Bronchial epithelial cell (primary cell): ENCODE results near the gene TMEM44. TPM values are rescaled to one million over a fixed set of nuclear protein-coding genes. Genes with fewer than 3 reads are reported as not detected.

Experiments used
- DNase-seq: peaks from one replicate; pipeline ENCODE4 v3.0.0-alpha.2; 2010; ENCODE audit warnings: low read depth
- FAIRE-seq: peaks from 2 replicates; lab custom pipeline; 2011; peaks lifted over from hg19 to GRCh38; lab: Jason Lieb, UNC
- H3K27me3 ChIP-seq: 2 replicates; pipeline ENCODE4 v1.5.1; 2011; ENCODE audit warnings: low read length; ENCODE audit not compliant: control insufficient read depth, insufficient read depth
- H3K36me3 ChIP-seq: 2 replicates; pipeline ENCODE4 v1.5.1; 2011; ENCODE audit warnings: low read length; ENCODE audit not compliant: control insufficient read depth, insufficient read depth
- H3K4me3 ChIP-seq: 2 replicates; pipeline ENCODE4 v1.5.1; 2011; ENCODE audit warnings: mild to moderate bottlenecking, low read depth, low read length, control low read depth
- total RNA-seq: library from RNA; depleted of rRNA; stranded (reverse); fragments of >200 nt; gene quantifications from 2 replicates; pipeline ENCODE4 v1.2.1, GENCODE V29; 2014
- TF ChIP-seq, protein P1 (sequence below): IDR thresholded peaks from 2 replicates; pipeline ENCODE4 v1.5.1; 2011; ENCODE audit warnings: mild to moderate bottlenecking, moderate library complexity, low read length, control low read depth, inconsistent platforms; ENCODE audit not compliant: insufficient read depth, severe bottlenecking

TMEM44 gene
- total RNA-seq, 1 donor from 2014 or later: 8.4 TPM

DNA sequence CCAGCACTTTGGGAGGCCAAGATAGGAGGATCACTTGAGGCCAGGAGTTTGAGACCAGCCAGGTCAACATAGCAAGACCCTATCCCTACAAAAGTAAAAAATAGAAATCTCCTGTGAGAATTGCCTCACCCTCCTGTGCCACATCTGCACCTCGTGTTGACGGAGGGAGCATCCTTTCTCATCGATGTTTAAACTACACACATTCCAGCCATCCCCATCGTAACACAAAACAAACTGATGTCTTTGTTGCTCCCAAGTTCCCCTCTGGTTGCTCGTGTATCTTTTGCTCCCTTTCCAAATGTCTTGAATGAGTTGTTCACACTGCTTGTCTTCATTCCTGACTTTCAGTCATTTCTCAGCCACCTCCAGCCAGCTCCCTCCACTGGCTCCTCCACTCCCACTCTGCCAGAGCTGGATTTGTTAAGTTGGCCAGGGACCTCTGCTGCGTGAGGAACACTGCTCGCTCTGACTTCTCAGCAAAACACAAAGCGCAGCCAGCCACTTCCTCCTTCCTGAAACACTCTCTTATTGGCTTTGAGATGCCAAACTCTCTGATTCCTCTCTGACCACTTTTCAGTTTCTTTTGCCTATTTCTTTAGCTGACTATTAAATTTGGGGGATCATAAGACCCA lies 92.8 kb downstream of the TMEM44 start:
- Histone ChIP-seq H3K4me3 (no peak overlapping the region), H3K27me3 (no peaks in the 10 kb centered on the region), H3K36me3 (no peaks in the 10 kb centered on the region)
- DNase-seq (no peak), FAIRE-seq (no peak)
- TF ChIP-seq, protein P1, sequence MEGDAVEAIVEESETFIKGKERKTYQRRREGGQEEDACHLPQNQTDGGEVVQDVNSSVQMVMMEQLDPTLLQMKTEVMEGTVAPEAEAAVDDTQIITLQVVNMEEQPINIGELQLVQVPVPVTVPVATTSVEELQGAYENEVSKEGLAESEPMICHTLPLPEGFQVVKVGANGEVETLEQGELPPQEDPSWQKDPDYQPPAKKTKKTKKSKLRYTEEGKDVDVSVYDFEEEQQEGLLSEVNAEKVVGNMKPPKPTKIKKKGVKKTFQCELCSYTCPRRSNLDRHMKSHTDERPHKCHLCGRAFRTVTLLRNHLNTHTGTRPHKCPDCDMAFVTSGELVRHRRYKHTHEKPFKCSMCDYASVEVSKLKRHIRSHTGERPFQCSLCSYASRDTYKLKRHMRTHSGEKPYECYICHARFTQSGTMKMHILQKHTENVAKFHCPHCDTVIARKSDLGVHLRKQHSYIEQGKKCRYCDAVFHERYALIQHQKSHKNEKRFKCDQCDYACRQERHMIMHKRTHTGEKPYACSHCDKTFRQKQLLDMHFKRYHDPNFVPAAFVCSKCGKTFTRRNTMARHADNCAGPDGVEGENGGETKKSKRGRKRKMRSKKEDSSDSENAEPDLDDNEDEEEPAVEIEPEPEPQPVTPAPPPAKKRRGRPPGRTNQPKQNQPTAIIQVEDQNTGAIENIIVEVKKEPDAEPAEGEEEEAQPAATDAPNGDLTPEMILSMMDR: no peak

DNA sequence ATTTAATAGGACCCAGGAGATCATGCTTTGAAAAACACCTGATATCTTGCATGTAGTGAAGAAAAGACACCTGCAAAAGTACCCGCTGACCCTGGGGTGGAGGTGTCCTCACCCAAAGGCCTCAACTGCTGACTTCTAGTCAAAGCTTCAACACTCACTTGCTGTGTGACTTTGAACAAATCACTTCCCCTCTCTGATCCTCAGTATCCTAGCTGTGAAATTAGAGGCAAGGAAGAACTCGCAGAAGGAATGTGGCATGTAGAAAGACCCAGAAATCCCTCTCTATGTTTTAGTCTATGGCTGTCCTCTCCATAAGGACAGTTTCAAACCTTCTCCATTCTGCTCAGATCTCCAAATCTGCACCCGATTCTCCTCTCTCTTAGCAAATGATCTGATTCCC lies 93.7 kb downstream of the TMEM44 start:
- Histone ChIP-seq H3K27me3 (no peaks in the 10 kb centered on the region), H3K36me3 (no peaks in the 10 kb centered on the region), H3K4me3 (no peak overlapping the region)
- FAIRE-seq: no peak
- no peak for DNase-seq
- TF ChIP-seq, protein P1: no peak

DNA sequence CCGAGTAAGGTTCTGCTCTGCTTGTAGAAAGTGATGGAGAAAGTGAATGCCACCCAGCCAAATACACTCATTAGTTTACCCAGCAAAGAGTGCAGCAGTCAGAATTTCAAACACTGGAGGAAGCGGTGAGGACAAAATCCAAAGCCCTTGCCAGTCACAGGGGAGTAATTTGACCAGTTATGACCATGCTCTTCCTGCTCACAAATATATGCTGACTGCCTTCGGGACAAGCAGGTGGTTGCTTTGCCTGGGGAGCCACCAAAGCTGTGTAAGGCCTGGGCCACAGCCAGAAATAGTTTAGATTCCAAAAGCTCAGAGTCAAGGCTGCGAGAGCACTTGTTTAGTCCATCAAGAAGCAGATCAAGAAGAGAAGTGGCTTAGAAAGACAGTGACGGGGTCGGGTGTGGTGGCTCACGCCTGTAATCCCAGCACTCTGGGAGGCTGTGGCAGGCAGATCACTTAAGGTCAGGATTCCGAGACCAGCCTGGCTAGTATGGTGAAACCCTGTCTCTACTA lies 95.4 kb downstream of the TMEM44 start:
- H3K36me3 ChIP-seq: no peaks in the 10 kb centered on the region
- DNase-seq (peak; percentile 58), FAIRE-seq (no peak)
- no peak overlapping the region for H3K4me3 ChIP-seq
- H3K27me3 ChIP-seq: no peaks in the 10 kb centered on the region
- TF ChIP-seq, protein P1: no peak

Other genes with a start within 250 kb of the TMEM44 start
- gene GP5, start 234.2 kb downstream of the TMEM44 start, total RNA-seq: under 0.01 TPM in 2 replicates
- 153 and 171 TPM in 2 replicates for gene ATP13A3, start 146.4 kb downstream of the TMEM44 start, total RNA-seq
- 36.2 and 50.3 TPM in 2 replicates for gene LSG1, start 38.8 kb upstream of the TMEM44 start, total RNA-seq
- gene FAM43A, start 52.5 kb upstream of the TMEM44 start, total RNA-seq: 2.9 and 3.7 TPM in 2 replicates